ENCODE measurements around the gene TMEM174.

TMEM174 gene

DNA sequence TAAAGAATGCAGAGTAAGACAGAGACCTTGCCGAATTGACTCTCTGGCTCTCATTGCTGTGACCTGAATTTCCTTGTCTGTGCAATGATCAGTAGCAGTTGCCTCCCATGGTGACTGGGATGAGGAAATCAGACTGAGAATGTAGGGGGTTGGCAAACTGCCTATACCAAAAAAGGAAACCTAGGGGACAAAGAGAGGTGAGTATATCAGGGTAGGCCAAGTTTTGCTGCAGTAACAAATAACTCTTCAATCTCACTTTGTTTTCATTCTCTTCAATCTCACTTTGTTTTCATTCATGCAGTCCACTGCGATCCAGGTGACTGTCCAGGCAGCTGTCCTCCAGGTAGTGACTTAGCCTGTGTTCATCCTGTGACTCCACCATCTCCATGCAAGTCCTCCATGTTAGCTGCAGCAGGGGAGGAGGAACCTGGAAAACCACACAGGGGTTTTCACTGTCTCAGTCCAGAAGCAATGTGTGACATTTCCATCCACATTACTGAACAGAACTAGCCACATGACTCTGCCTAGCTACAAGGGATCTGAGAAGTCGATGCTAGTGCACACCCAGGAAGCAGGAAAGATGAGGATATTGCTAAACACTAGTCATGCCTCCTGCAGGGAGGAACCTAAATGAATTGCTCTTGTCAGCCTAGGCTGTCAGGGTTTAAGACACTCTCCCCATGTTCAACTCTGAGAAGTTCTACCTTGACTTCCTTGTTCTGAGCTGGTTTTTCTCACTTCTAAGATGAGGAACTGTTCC is 26.0 kb downstream of the TMEM174 start:
- H3K36me3 ChIP-seq (ENCODE audit: control insufficient read depth in 1 of 2, insufficient read depth in 2 of 2, low read depth in 1 of 2, low read length in 2 of 2), result no peaks in the 10 kb centered on the region
- no peak overlapping the region for H3K4me3 ChIP-seq (ENCODE audit: insufficient read depth in 1 of 2, low read depth in 1 of 2, low read length in 2 of 2)
- no peak overlapping the region for H3K27ac ChIP-seq (ENCODE audit: low read length, poor library complexity, severe bottlenecking)
- no peaks in the 10 kb centered on the region for H3K9me3 ChIP-seq (ENCODE audit: control insufficient read depth, low read length)
- H2BK5ac ChIP-seq (ENCODE audit: low read depth, low read length, poor library complexity, severe bottlenecking), result no peak overlapping the region
- no peak overlapping the region for H2BK120ac ChIP-seq (ENCODE audit: low read depth, low read length)
- H4K8ac ChIP-seq (ENCODE audit: low read length), result no peak overlapping the region
- DNase-seq, result no peak
- no peak overlapping the region for H3K23ac ChIP-seq (ENCODE audit: low read length in 2 of 2)
- 84% methylated on average over 3 of the region's 3 CpGs for WGBS
- no peak overlapping the region for H3K4ac ChIP-seq (ENCODE audit: low read depth in 1 of 2, low read length in 2 of 2)
- no peak overlapping the region for H3K18ac ChIP-seq (ENCODE audit: low read depth in 1 of 2, low read length in 2 of 2)
- no peak overlapping the region for H4K91ac ChIP-seq (ENCODE audit: low read length)
- H3K9ac ChIP-seq (ENCODE audit: low read length), result no peak overlapping the region
- H2AK5ac ChIP-seq (ENCODE audit: low read length, severe bottlenecking), result no peak overlapping the region
- H2BK12ac ChIP-seq (ENCODE audit: low read length in 2 of 2), result no peak overlapping the region
- peaks cover 7% of the 10 kb centered on the region for H3K4me1 ChIP-seq (ENCODE audit: control insufficient read depth, insufficient read depth, low read depth, low read length)
- no peaks in the 10 kb centered on the region for H3K79me1 ChIP-seq (replicated peaks; ENCODE audit: low read length, poor library complexity, severe bottlenecking)
- H2AFZ ChIP-seq (ENCODE audit: low read depth, low read length), result no peak overlapping the region
- H2BK15ac ChIP-seq (ENCODE audit: low read depth, poor library complexity, severe bottlenecking), result no peak overlapping the region
- no peak overlapping the region for H3K14ac ChIP-seq (ENCODE audit: low read length in 2 of 2)
- no peak overlapping the region for H3K4me2 ChIP-seq (ENCODE audit: low read length, poor library complexity, severe bottlenecking)
- peaks cover 0 to 46% of the 10 kb centered on the region in 2 experiments for H3K27me3 ChIP-seq (ENCODE audit: control insufficient read depth in 1 of 2, insufficient read depth in 1 of 2, low read length in 2 of 2)

DNA sequence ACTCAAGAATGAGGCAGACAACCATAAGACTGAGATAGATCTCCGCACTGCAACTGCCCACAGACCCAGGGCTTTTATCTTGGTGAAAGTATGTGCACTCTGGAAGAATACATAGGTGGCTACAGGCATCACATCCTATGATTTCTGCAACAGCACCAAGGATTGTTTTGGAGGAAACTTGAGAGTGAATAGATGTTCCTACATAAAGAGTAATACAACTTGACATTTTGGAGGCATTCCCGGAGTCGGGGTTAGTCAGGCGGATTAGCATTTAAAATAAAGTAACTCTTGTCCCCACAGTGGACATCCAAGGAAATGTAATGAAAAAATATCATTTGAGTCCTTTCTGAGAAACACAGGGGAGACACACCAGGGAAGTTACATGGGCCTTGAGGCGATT is 26.7 kb downstream of the TMEM174 start:
- Histone ChIP-seq H3K4ac (ENCODE audit: low read depth in 1 of 2, low read length in 2 of 2) (no peak overlapping the region), H3K9ac (ENCODE audit: low read length) (no peak overlapping the region), H3K27me3 (ENCODE audit: control insufficient read depth in 1 of 2, insufficient read depth in 1 of 2, low read length in 2 of 2) (peaks cover 0 to 48% of the 10 kb centered on the region in 2 experiments), H3K79me1 (replicated peaks; ENCODE audit: low read length, poor library complexity, severe bottlenecking) (no peaks in the 10 kb centered on the region), H3K9me3 (ENCODE audit: control insufficient read depth, low read length) (no peaks in the 10 kb centered on the region), H3K14ac (ENCODE audit: low read length in 2 of 2) (no peak overlapping the region), H3K27ac (ENCODE audit: low read length, poor library complexity, severe bottlenecking) (no peak overlapping the region), H3K18ac (ENCODE audit: low read depth in 1 of 2, low read length in 2 of 2) (no peak overlapping the region), H2BK120ac (ENCODE audit: low read depth, low read length) (no peak overlapping the region), H2AFZ (ENCODE audit: low read depth, low read length) (no peak overlapping the region), H3K36me3 (ENCODE audit: control insufficient read depth in 1 of 2, insufficient read depth in 2 of 2, low read depth in 1 of 2, low read length in 2 of 2) (no peaks in the 10 kb centered on the region), H2BK12ac (ENCODE audit: low read length in 2 of 2) (no peak overlapping the region), H2BK15ac (ENCODE audit: low read depth, poor library complexity, severe bottlenecking) (no peak overlapping the region), H4K91ac (ENCODE audit: low read length) (no peak overlapping the region), H3K23ac (ENCODE audit: low read length in 2 of 2) (no peak overlapping the region), H3K4me1 (ENCODE audit: control insufficient read depth, insufficient read depth, low read depth, low read length) (peaks cover 10% of the 10 kb centered on the region), H2AK5ac (ENCODE audit: low read length, severe bottlenecking) (no peak overlapping the region), H3K4me3 (ENCODE audit: insufficient read depth in 1 of 2, low read depth in 1 of 2, low read length in 2 of 2) (no peak overlapping the region), H4K8ac (ENCODE audit: low read length) (no peak overlapping the region), H3K4me2 (ENCODE audit: low read length, poor library complexity, severe bottlenecking) (no peak overlapping the region), H2BK5ac (ENCODE audit: low read depth, low read length, poor library complexity, severe bottlenecking) (no peak overlapping the region)
- WGBS, result 100% methylated on average over 5 of the region's 5 CpGs
- DNase-seq, result no peak

- H4K91ac ChIP-seq (ENCODE audit: low read length), result no peak overlapping the region
- peak; percentile 56 for DNase-seq
- peaks cover 18% of the 10 kb centered on the region for H3K4me1 ChIP-seq (ENCODE audit: control insufficient read depth, insufficient read depth, low read depth, low read length)
- H2BK5ac ChIP-seq (ENCODE audit: low read depth, low read length, poor library complexity, severe bottlenecking), result no peak overlapping the region
- H2AFZ ChIP-seq (ENCODE audit: low read depth, low read length), result no peak overlapping the region
- H3K4ac ChIP-seq (ENCODE audit: low read depth in 1 of 2, low read length in 2 of 2), result no peak overlapping the region
- H3K4me2 ChIP-seq (ENCODE audit: low read length, poor library complexity, severe bottlenecking), result peak overlapping the region; percentile 18
- no peak overlapping the region for H3K14ac ChIP-seq (ENCODE audit: low read length in 2 of 2)
- H3K27ac ChIP-seq (ENCODE audit: low read length, poor library complexity, severe bottlenecking), result no peak overlapping the region
- WGBS, result 39% methylated on average over 33 of the region's 34 CpGs
- no peak overlapping the region for H2BK15ac ChIP-seq (ENCODE audit: low read depth, poor library complexity, severe bottlenecking)
- H3K27me3 ChIP-seq (ENCODE audit: control insufficient read depth in 1 of 2, insufficient read depth in 1 of 2, low read length in 2 of 2), result peaks cover 0 to 48% of the 10 kb centered on the region in 2 experiments
- no peaks in the 10 kb centered on the region for H3K9me3 ChIP-seq (ENCODE audit: control insufficient read depth, low read length)
- H2AK5ac ChIP-seq (ENCODE audit: low read length, severe bottlenecking), result peak overlapping the region; percentile 76
- peak overlapping the region; percentile 36 for H3K9ac ChIP-seq (ENCODE audit: low read length)
- H3K18ac ChIP-seq (ENCODE audit: low read depth in 1 of 2, low read length in 2 of 2), result peak overlapping the region in 1 of 2 experiments; percentile 23
- no peak overlapping the region for H4K8ac ChIP-seq (ENCODE audit: low read length)
- H3K23ac ChIP-seq (ENCODE audit: low read length in 2 of 2), result no peak overlapping the region
- H3K36me3 ChIP-seq (ENCODE audit: control insufficient read depth in 1 of 2, insufficient read depth in 2 of 2, low read depth in 1 of 2, low read length in 2 of 2), result no peaks in the 10 kb centered on the region
- no peak overlapping the region for H3K4me3 ChIP-seq (ENCODE audit: insufficient read depth in 1 of 2, low read depth in 1 of 2, low read length in 2 of 2)
- H2BK12ac ChIP-seq (ENCODE audit: low read length in 2 of 2), result no peak overlapping the region
- no peaks in the 10 kb centered on the region for H3K79me1 ChIP-seq (replicated peaks; ENCODE audit: low read length, poor library complexity, severe bottlenecking)
- H2BK120ac ChIP-seq (ENCODE audit: low read depth, low read length), result no peak overlapping the region
These were observed 28.8 kb downstream of the TMEM174 start for GRCh38 chr5:73201547-73202513.

DNA sequence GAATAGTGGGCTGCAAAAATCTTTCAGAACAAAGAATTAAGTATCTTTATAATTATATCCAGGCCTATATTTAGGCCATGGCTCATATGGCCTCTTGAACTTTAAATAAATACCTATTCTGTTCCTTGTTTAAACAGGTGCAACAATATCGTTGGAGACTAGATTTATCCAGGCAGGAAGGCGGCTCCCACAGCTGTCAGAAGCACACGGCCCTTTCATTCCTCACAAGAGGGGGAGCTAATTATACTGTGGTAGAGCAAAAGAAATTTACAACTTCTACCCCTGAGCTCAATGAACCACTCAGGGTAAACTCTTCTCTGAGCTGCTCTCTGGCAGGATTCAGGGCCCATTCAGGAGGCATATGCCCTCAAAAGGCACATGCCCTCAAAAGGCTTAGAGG is 31.3 kb downstream of the TMEM174 start:
- DNase-seq, result no peak
- Histone ChIP-seq H3K27ac (ENCODE audit: low read length, poor library complexity, severe bottlenecking) (no peak overlapping the region), H3K36me3 (ENCODE audit: control insufficient read depth in 1 of 2, insufficient read depth in 2 of 2, low read depth in 1 of 2, low read length in 2 of 2) (no peaks in the 10 kb centered on the region), H3K4me1 (ENCODE audit: control insufficient read depth, insufficient read depth, low read depth, low read length) (peaks cover 18% of the 10 kb centered on the region), H3K4me2 (ENCODE audit: low read length, poor library complexity, severe bottlenecking) (no peak overlapping the region), H2AFZ (ENCODE audit: low read depth, low read length) (no peak overlapping the region), H2BK5ac (ENCODE audit: low read depth, low read length, poor library complexity, severe bottlenecking) (no peak overlapping the region), H3K18ac (ENCODE audit: low read depth in 1 of 2, low read length in 2 of 2) (no peak overlapping the region), H3K4ac (ENCODE audit: low read depth in 1 of 2, low read length in 2 of 2) (no peak overlapping the region), H2BK15ac (ENCODE audit: low read depth, poor library complexity, severe bottlenecking) (no peak overlapping the region), H4K8ac (ENCODE audit: low read length) (no peak overlapping the region), H2BK12ac (ENCODE audit: low read length in 2 of 2) (no peak overlapping the region), H3K27me3 (ENCODE audit: control insufficient read depth in 1 of 2, insufficient read depth in 1 of 2, low read length in 2 of 2) (peaks cover 0 to 48% of the 10 kb centered on the region in 2 experiments), H3K79me1 (replicated peaks; ENCODE audit: low read length, poor library complexity, severe bottlenecking) (no peaks in the 10 kb centered on the region), H2BK120ac (ENCODE audit: low read depth, low read length) (no peak overlapping the region), H3K9me3 (ENCODE audit: control insufficient read depth, low read length) (peaks cover 14% of the 10 kb centered on the region), H3K23ac (ENCODE audit: low read length in 2 of 2) (no peak overlapping the region), H4K91ac (ENCODE audit: low read length) (no peak overlapping the region), H3K9ac (ENCODE audit: low read length) (no peak overlapping the region), H3K14ac (ENCODE audit: low read length in 2 of 2) (no peak overlapping the region), H2AK5ac (ENCODE audit: low read length, severe bottlenecking) (peak overlapping the region; percentile 29), H3K4me3 (ENCODE audit: insufficient read depth in 1 of 2, low read depth in 1 of 2, low read length in 2 of 2) (no peak overlapping the region)
- WGBS, result 52% methylated on average over 3 of the region's 3 CpGs
